ENCODE data around the gene MTRF1L.

Gene MTRF1L

DNA sequence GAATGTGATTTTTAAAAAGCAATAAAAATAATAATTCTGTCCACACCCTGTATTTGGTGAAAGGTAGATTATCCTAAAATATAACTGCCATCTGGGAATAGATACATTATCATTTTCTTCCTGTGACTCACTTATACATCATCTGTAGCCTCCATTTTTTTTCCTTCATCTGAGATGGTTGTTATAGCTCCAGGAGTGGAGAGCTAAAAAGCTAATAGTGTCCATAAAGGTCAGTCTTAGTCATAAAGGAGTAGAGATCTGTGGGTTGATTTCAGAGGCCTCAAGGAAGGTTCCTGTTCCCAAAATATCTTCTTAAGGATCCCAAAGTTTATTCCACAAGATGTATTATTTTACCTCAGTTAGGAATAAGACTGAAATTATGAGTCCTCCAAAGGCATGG, 60.8 kb downstream of the MTRF1L start:
- TF ChIP-seq, protein P1, sequence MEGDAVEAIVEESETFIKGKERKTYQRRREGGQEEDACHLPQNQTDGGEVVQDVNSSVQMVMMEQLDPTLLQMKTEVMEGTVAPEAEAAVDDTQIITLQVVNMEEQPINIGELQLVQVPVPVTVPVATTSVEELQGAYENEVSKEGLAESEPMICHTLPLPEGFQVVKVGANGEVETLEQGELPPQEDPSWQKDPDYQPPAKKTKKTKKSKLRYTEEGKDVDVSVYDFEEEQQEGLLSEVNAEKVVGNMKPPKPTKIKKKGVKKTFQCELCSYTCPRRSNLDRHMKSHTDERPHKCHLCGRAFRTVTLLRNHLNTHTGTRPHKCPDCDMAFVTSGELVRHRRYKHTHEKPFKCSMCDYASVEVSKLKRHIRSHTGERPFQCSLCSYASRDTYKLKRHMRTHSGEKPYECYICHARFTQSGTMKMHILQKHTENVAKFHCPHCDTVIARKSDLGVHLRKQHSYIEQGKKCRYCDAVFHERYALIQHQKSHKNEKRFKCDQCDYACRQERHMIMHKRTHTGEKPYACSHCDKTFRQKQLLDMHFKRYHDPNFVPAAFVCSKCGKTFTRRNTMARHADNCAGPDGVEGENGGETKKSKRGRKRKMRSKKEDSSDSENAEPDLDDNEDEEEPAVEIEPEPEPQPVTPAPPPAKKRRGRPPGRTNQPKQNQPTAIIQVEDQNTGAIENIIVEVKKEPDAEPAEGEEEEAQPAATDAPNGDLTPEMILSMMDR (IDR thresholded peaks at IDR 0.05; ENCODE audit: low read depth, low read length, missing control alignments), result no peak
- no peaks in the 10 kb centered on the region for H3K36me3 ChIP-seq (replicated peaks)
- H3K27me3 ChIP-seq (replicated peaks), result no peaks in the 10 kb centered on the region
- DNase-seq, result no peak
- in situ Hi-C loops (cut with HindIII; ENCODE audit: low pct_ligation_motif_present, low sequenced_read_pairs), result loop anchor here (25.0 kb wide), 1 partner anchor 179 kb away; the partner anchor contains the start of gene VIP
- no peak overlapping the region for H3K4me3 ChIP-seq (ENCODE audit: low read depth, low read length)
- H3K27ac ChIP-seq, result no peak overlapping the region

Measured in brain microvascular endothelial cell (primary cell).